A549 (cell line): ENCODE data around the gene AQP7.

Experiments used
- CBX2 ChIP-seq: fragments of 200-600 bp; sonication (generic); IDR thresholded peaks from 2 replicates; pipeline ENCODE4 v1.6.1; 2016; ENCODE audit warnings: low read depth, mild to moderate bottlenecking, borderline replicate concordance
- EP300 ChIP-seq, 2 experiments: fragments of >200 bp; sonication (Bioruptor Twin); formaldehyde crosslinking; IDR thresholded peaks; 2 replicates in 1 of 2; 3 replicates in 1 of 2; pipeline ENCODE4 v1.6.1; 2016 to 2017
- FOSL2 ChIP-seq, 2 experiments: fragments of 450-650 bp in 1 of 2; fragments of >200 bp in 1 of 2; sonication (Bioruptor Twin) in 1 of 2; formaldehyde crosslinking; IDR thresholded peaks; 2 replicates each; pipeline versions ENCODE4 v1.5.0 to v1.6.1; 2016 to 2020; ENCODE audit warnings: mild to moderate bottlenecking in 1 of 2, moderate library complexity in 1 of 2
- HOXB5 ChIP-seq: fragments of 250-450 bp; sonication (Bioruptor Pico); IDR thresholded peaks from 2 replicates; pipeline ENCODE4 v1.5.0; 2020; ENCODE audit warnings: mild to moderate bottlenecking, moderate library complexity
- JUN ChIP-seq, 2 experiments: fragments of >200 bp; sonication (Bioruptor Twin); formaldehyde crosslinking; IDR thresholded peaks; 2 replicates in 1 of 2; 3 replicates in 1 of 2; pipeline ENCODE4 v1.6.1; 2016 to 2017
- KDM5A ChIP-seq: fragments of 200-600 bp; sonication (generic); IDR thresholded peaks from 2 replicates; pipeline ENCODE4 v1.6.1; 2016; ENCODE audit warnings: antibody characterized with exemption, mild to moderate bottlenecking
- MAFK ChIP-seq: fragments of 450-650 bp; IDR thresholded peaks from 2 replicates; pipeline ENCODE4 v1.6.1; 2014; ENCODE audit not compliant: partially characterized antibody
- POLR2A ChIP-seq: IDR thresholded peaks from 2 replicates; pipeline ENCODE4 v1.6.1; 2012; ENCODE audit warnings: mild to moderate bottlenecking, low read length
- RNF2 ChIP-seq: fragments of 200-600 bp; sonication (generic); IDR thresholded peaks from 2 replicates; pipeline ENCODE4 v1.6.1; 2016; ENCODE audit warnings: low read depth, mild to moderate bottlenecking, antibody characterized with exemption, moderate library complexity, borderline replicate concordance
- SMC3 ChIP-seq: fragments of >200 bp; sonication (Bioruptor Twin); formaldehyde crosslinking; IDR thresholded peaks from 3 replicates; pipeline ENCODE4 v1.6.1; 2018; ENCODE audit warnings: inconsistent platforms
- TP53 ChIP-seq: fragments of 250-450 bp; sonication (Bioruptor Pico); IDR thresholded peaks from 2 replicates; pipeline ENCODE4 v1.5.0; 2021; ENCODE audit warnings: mild to moderate bottlenecking, moderate library complexity
- TF ChIP-seq, protein P1 (sequence below): fragments of >200 bp; sonication (Bioruptor Twin); formaldehyde crosslinking; IDR thresholded peaks from 3 replicates; pipeline ENCODE4 v1.5.1; 2016
- TF ChIP-seq, protein P2 (sequence below): fragments of 450-650 bp; IDR thresholded peaks from 2 replicates; pipeline ENCODE4 v1.6.1; 2014; ENCODE audit warnings: antibody characterized with exemption
- TF ChIP-seq, protein P3 (sequence below): IDR thresholded peaks from 2 replicates; pipeline ENCODE4 v1.6.1; 2012

DNA sequence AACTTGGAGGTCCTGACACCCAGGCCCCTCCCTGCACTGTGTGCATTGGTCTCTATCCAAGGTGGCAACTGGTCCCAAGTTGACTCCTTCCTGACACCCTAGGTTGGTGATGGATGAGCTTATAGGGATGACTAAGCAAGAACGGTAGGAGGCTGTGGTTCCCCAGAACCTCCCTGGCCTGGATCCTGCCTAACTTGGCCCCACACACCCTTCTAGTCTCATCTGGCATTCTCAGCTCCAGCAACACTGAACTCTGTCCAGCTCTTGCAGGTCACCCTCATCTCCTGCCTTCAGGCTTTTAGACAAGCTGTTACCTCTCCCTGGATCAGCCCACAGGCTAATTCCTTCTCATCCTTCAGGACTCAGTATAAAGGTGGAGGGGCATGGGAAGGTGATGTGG is 28.6 kb upstream of the AQP7 start:
- TF ChIP-seq, protein P1, sequence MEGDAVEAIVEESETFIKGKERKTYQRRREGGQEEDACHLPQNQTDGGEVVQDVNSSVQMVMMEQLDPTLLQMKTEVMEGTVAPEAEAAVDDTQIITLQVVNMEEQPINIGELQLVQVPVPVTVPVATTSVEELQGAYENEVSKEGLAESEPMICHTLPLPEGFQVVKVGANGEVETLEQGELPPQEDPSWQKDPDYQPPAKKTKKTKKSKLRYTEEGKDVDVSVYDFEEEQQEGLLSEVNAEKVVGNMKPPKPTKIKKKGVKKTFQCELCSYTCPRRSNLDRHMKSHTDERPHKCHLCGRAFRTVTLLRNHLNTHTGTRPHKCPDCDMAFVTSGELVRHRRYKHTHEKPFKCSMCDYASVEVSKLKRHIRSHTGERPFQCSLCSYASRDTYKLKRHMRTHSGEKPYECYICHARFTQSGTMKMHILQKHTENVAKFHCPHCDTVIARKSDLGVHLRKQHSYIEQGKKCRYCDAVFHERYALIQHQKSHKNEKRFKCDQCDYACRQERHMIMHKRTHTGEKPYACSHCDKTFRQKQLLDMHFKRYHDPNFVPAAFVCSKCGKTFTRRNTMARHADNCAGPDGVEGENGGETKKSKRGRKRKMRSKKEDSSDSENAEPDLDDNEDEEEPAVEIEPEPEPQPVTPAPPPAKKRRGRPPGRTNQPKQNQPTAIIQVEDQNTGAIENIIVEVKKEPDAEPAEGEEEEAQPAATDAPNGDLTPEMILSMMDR: no peak
- no peak for TF ChIP-seq CBX2
- no peak for TF ChIP-seq POLR2A
- TF ChIP-seq, protein P2, sequence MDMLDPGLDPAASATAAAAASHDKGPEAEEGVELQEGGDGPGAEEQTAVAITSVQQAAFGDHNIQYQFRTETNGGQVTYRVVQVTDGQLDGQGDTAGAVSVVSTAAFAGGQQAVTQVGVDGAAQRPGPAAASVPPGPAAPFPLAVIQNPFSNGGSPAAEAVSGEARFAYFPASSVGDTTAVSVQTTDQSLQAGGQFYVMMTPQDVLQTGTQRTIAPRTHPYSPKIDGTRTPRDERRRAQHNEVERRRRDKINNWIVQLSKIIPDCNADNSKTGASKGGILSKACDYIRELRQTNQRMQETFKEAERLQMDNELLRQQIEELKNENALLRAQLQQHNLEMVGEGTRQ: no peak
- no peak for TF ChIP-seq FOSL2 (IDR thresholded peaks at IDR 0.05)
- no peak for TF ChIP-seq FOSL2 (CRISPR knock-in tag; IDR thresholded peaks at IDR 0.05)
- TF ChIP-seq, protein P3, sequence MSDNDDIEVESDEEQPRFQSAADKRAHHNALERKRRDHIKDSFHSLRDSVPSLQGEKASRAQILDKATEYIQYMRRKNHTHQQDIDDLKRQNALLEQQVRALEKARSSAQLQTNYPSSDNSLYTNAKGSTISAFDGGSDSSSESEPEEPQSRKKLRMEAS: no peak
- TF ChIP-seq TP53 (CRISPR knock-in tag): no peak
- TF ChIP-seq RNF2: no peak
- TF ChIP-seq MAFK: peak; percentile 76
- TF ChIP-seq HOXB5 (CRISPR knock-in tag): peak; percentile 88
- no peak for TF ChIP-seq JUN (IDR thresholded peaks at IDR 0.05)
- no peak for TF ChIP-seq SMC3
- no peak for TF ChIP-seq KDM5A
- no peak for TF ChIP-seq EP300 (IDR thresholded peaks at IDR 0.05)
